RKO (cell line): ENCODE measurements around the gene MACF1.

Experiments used
- DNase-seq: peaks from one replicate; pipeline ENCODE4 v3.0.0-alpha.2; 2016; ENCODE audit warnings: low spot score

The MACF1 gene

DNA sequence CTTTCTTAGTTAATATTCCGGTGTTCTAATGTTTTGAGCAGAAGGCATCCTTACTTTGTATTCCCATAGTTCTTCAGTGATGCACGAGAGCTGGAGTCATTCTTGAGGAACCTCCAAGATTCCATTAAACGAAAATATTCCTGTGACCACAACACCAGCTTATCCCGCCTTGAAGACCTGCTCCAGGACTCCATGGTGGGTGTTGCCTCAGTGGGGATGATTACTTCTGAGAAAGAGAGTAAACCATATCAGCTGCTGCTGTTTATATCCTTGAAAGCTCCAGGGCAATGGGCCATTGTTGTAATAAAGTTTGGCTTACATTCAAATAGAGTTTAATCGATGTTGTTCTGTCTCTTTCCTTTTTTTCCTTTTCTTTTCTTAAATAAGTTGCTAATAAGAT, 93.1 kb downstream of the MACF1 start:
- no peak for DNase-seq

DNA sequence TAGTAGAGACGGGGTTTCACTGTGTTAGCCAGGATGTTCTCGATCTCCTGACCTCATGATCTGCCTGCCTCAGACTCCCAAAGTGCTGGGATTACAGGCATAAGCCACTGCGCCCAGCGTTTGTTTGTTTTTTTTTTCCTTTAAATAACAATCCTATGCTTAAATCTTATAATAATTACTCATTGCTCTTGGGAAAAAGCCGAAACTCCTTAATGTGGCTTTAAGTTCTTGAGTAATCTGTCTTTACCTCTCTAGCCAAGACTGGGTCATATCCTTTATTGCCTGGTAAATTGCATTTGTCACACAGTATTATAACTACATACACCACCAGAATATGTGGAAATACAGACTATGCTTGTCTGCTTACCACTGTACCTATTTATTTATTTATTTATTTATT, 97.1 kb downstream of the MACF1 start:
- DNase-seq: no peak

DNA sequence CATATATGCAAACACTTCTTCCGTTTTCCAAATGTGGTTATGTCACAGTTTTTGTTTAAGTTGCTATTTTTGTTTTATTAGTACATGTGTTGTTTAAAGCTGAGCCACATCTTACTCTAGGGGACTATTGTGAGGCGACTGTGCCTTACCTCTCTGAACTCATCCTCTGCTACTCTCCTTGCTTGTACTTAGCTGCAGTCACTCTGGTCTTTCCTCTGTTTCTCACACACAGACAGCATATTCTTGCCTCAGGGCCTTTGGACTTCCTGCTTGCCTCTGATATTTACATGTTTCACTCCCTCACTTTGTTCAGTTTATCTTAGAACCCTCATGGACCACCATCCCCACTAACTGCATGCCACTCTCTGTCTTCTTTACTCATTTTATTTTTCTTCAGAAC, 101.1 kb downstream of the MACF1 start:
- DNase-seq: no peak

DNA sequence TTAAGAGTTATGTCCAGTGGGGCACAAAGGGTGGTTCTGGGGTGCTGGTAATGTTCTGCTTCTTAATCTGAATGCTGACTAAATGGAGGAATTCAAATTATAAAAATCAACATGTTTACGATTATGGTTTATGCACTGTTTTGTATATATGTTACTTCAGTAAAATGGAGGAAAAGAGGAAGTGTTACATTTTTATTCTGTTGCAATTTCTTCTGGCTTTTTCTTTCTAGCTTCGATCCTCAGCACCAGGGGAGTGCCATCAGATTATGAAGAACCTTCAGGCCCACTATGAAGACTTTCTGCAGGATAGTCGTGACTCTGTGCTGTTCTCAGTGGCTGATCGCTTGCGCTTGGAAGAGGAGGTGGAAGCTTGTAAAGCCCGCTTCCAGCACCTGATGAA, 105.5 kb downstream of the MACF1 start:
- DNase-seq: no peak

DNA sequence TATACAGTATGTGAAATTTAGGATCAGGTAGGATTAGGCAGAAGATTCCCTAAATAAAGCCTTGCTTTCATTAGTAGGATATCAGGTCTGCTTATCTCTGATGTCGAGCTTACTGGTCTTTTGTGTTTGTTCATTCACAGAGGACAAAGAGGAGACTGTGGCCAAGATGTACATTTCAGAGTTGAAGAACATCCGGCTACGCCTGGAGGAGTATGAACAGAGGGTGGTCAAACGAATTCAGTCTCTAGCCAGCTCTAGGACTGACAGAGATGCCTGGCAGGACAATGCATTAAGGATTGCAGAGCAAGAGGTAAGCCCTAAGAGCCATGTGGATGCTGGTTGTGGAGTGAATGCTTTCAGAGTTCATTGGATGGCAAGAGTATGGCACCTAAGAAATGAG, 106.2 kb downstream of the MACF1 start:
- DNase-seq: no peak

DNA sequence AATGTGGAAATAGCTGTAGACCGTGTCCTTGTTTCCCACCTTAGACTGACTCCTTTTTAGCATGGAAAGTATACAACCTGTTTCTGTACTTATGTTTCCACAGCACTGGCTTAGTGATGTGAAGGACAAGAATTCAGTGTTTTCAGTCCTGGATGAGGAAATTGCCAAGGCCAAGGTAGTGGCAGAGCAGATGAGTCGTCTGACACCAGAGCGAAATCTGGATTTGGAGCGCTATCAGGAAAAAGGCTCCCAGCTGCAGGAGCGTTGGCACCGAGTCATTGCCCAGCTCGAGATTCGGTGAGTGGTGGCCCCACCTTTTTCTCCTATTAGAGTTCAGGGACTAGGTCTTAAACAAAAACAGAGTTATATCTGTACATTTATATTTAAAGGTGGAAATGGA, 112.6 kb downstream of the MACF1 start:
- no peak for DNase-seq

DNA sequence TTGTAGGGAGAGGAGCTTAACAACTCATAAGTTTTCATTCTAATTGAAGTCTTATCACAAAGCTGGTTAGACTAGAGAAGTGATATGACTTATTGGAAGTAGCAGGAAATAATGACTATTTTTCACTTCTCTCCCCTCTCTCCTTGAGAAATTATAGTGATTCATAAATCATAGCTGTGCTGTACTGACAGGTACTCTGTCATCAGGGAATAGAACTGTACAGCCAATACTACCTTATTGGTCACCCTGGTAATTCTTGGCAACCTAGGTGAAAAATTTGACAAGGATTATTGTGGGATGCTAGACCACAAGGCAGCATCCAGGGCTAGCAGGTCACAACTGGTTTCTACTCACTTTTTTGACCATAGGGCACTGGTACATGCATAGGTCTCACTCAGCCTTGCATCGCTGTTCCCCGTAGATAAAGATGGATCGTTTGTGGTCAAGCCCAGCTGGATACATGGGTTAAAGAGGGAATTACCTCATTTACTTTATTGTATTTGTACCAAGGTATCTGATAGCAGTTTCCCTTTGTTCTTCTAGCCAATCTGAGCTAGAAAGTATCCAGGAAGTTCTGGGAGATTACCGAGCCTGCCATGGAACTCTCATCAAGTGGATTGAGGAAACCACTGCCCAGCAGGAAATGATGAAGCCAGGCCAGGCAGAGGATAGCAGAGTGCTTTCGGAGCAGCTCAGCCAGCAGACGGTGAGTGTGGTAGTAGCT, 113.6 kb downstream of the MACF1 start:
- DNase-seq: no peak

DNA sequence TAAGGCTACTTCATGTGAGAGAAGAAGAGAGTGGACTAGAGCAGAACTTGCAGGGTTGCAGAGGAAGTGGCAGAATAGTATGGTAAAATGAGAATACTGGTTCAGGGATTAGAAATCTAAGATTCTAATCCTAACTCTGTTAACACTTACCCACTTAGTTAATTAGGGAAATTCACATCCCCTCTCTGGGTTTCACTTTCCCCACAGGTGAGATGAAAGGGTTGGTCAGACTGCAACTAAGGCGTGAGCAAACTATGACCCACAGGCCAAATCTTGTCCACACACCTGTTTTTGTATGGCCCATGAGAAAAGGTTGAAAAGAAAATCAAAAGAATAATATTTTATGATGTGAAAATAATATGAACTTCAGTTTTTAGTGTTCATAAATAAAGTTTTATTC, 117.5 kb downstream of the MACF1 start:
- DNase-seq: no peak

DNA sequence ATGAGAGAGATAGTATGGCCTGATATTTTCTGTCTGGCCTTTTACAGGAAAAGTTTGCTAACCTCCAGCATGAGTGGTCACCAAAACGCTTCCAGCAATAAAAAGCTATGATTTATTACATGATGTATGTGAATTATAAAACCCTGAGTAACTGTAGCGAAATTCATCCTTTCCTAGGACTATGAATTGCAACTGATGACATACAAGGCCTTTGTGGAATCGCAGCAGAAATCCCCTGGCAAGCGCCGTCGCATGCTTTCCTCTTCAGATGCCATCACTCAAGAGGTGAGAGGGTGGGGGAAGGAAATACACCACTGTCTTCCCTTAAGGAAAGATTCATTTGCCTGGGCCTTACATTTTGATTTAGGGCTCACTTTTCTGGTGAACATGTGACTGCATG, 117.9 kb downstream of the MACF1 start:
- no peak for DNase-seq

DNA sequence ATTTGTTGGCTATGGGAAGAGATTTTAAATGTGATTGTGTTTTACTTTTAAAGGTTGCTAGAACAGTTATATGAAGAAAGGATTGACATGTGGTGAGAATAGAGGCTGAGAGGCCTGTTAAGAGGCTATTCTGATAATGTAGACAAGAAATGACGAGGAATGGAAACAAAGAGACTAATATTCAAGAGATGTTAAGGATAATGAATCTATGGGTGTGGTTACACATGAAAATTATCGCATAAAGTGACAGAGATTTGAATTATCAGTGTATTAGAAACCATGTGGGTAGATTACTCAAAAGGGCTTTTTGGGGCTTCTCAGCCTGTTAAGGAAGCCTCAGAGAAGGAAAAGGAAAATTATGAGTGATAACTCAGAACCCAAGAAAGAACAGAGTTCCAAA, 120.4 kb downstream of the MACF1 start:
- DNase-seq: no peak

DNA sequence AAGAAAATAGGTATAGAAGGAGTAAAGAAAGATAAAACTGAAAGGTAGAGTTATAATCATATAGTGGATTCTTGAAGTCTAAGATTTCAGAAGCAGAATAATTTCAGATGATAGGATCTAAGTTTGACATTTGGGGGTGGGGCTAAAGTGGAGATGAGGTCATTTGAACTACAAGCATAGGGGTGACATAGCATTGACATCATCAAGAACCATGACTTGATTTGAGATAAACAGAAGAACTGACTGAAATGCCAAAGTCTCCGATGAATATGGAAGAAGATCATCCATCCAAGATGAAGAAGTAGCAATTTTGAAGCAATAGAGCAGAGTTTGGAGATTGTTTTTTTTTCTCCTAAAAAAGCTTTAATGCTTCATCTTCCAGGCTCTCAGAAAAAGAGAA, 122.3 kb downstream of the MACF1 start:
- peak; percentile 16 for DNase-seq

DNA sequence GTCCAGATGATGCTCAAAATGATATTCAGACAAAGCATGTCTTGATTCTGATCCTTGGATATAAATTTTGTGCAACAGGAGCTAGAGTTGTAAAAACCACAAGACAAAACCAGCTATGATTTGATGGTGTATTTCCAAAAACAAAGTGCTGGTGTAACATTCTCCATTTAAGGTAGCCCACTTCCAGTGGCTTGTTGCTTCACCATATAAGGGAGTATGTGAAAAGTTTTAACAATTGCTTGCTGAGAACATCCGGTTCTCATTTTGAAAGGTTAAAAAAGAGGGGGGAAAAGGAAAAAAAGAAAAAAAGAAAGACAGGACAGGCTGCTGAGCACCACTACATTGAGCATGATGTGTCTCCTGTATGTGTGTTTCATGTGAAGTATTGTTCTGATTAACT, 123.6 kb downstream of the MACF1 start:
- no peak for DNase-seq

DNA sequence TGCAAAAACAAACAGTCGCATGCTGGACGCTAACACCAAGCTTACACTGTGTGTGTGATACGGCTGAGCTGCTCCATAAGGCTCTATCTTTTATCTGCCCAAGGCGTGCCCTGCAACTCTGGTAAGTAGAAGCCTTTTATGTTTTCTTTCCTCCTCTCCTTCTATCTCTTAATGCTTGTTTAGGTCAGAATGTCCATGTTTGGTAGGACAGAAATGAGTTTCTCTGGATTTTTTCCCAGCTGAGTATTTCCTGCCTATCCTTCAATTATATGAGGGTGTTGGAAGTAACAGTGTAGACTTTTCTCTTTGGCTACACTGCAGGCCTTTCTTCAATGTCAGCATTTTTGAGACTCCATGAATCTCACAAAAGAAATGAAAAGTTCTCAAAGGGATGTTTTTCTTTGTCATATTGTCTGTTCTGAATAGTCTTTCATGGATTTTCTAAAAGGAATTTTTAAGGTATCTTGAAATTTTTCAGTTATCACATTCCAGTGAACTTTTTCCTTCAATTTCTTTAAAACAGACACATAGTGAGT, 124.2 kb downstream of the MACF1 start:
- no peak for DNase-seq

DNA sequence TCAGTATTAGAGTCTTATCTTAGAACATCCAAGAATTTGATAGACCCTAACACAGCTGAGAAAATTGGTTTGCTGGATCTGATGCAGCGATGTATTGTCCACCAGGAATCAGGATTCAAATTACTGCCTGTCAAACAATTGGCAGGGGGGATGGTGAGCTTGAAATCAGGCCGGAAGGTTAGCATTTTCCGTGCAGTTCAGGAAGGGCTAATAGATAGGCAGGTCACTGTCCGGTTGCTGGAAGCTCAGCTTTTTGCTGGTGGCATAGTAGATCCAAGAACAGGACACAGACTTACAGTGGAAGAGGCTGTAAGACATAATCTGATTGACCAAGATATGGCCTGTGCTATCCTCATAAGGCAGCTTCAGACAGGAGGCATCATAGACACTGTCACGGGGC, 127.2 kb downstream of the MACF1 start:
- DNase-seq: no peak

DNA sequence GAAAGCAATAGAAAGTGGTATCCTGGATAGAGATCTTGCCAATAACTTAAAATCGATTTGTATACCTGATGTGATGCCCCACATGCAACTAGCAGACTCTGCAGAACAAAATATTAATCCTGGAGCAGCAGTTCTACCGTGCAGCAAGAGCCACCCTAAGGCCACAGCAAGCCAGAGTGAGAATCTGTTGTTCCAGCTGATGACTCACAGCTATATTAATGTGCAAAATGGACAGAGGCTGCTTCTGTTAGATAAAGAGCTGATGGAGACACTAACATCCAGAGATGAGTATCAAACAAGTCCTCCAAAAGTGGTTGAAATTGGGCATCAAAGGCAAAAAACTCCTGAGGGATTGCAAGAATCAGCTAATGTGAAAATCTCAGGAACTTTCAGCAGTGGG, 127.8 kb downstream of the MACF1 start:
- DNase-seq: no peak

DNA sequence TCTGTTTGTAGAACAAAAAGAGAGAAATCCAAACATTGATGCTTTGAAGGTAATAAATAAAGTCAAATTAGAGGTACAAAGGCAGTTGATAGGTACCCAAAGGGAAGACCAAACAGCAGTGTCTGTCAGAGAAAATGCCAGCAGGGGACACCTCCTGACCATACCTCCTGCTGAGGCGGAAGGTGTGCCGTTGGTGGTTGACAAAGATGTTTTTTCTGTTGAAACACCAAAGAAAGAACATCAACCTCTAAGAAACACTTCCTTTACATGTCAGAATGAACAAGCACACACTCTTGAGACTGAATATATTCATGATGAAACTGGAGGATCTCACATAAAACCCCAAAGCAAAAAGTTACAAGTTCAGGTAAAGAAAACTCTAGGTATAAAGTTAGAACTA, 128.3 kb downstream of the MACF1 start:
- no peak for DNase-seq

DNA sequence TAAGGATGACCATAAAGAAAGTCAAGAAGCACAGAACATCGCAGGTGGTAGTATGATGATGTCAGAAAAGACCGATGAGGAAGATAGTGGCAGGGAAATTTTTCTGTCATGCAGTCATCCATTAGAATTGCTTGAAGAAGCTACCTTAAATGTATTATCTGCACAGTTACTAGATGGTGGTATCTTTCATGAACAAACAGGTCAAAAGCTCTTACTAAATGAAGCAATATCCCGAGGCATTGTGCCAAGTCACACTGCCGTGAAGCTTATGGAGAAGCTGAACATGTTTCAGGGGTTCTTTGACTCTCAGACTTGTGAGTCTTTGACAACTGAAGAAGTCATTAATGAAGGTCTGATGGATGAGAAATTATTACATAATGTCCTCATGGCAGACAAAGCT, 128.8 kb downstream of the MACF1 start:
- DNase-seq: no peak

DNA sequence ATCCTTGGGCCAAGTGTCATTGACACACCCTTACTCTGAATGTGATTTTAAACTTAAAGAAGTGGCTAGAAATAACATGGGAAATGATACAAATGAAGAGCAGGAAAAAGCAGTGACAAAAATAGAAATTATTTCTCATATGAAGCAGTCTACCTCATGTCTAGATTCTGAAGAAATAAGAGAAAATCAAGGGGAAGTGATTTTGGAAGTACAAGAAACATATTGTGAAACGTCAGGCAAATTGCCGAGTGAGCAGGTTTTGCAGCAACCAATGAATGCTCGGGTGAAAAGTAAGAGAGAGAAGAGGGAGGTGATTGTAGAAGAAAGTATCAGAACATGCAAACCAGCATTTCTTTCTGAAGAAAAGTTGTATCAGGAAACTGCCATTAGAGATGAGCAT, 130.7 kb downstream of the MACF1 start:
- DNase-seq: no peak

DNA sequence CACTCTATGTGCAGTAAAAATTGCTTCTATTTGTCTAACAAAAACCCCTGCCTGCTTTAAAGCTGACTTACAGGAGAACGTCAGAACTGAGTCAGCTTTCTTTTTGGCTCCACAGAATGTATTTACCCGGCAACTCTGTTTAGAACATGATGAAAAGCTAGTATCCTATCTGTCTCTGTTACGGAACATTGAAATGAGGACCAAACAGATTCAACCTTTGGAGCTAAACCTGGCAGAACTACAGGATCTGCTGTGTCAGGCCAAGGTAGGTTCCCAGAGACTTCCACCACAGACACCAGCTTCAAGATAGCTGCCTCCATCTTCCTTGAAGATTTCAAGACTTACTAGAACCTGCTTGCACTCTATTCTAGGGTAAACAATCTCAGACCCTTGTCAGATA, 132.6 kb downstream of the MACF1 start:
- no peak for DNase-seq

DNA sequence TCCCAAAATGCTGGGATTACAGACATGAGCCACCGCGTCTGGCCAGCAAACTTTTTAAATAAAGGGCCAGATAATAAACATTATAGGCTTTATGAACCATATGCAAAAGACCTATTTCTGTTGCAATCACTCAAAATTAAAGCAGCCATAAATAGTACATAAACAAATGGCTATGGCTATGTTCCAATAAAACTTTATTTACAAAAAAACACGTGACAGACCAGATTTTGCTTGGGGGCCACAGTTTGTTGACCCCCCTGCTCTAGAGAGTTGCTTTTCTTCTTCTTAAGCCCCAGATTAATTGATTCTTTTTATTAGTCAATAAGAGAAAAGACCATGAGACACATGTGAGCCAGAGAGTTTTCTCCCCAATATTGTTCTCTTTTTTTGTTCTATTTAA, 138.3 kb downstream of the MACF1 start:
- no peak for DNase-seq

DNA sequence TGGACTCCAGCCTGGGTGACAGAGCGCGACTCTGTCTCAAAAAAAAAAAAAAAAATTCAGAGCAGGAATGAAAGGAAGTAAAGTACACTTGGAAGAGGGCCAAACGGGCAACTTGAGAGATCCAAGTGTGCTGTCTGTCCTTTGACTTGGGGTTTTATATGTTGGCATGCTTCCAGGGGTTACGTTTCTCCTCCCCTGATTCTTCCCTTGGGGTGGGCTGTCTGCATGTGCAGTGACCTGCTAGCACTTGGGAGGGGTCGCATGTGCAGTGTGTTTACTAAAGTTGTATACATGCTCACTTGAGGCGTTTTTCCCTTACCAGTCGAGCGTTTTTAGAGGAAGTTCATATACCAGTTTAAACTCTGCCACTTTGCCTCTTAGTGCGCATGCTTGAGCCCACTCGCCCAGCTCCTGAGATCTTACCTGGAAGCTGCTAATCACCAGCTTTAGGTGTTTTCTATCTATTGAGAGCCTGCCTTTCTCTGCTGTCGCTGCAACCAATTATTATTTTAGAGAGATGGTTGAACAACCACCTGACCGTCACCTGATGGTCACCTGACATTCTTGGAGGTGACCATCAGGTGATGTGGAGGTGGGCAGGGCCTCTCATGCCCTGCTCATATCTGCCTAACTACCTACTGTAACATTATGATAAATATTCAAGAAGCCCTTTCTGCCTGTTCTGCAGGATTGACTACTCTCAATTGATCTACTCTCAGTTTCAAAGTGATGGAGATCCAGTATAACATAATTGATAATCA, 140.1 kb downstream of the MACF1 start:
- no peak for DNase-seq

DNA sequence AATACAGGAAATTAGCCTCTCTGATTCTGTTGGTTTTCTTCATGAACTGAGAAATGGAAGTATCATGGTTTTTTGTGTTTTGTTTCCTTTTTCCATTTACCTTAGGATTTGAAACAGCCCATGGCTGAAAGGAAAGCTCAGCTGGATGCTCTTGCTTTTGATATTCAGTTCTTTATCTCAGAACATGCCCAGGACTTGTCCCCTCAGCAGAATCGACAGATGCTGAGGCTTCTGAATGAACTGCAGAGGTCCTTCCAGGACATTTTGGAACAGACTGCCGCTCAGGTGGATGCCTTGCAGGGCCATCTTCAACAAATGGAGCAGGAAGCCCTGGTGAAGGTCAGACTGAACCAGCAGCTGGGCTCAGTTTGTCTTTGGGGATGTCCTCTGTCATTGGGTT, 142.4 kb downstream of the MACF1 start:
- DNase-seq: no peak

DNA sequence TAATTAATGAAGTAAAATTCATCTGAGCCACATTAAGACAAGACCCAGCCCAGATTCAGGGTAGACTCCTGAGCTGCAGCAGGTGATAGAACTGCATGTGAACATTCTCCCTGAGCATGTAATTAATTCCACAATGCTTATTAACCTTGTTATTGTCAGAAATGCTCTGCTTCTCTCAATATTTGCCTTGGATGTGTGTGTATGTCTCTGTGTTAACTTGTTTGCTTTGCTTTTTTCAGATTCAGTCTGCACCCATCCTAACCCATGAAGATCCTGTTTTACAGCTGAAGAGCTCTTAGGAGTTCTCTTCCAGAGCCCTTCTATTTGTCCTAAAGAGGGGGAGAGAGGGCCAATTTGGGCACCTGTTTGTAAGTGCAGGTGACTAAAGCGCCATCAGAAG, 143.8 kb downstream of the MACF1 start:
- no peak for DNase-seq

DNA sequence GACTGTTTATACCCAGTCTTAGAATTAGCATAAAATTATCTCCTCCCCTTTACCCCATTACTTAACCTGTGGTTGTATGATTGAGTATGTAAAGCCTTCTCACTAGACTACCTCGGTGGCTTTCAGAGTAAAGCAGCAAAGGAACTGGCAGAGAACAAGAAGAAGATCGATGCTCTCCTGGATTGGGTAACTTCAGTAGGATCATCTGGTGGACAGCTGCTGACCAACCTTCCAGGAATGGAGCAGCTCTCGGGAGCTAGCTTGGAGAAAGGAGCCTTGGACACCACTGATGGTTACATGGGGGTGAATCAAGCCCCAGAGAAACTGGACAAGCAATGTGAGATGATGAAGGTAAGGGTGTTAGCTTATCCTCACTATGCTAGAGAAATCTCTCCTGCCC, 148.4 kb downstream of the MACF1 start:
- DNase-seq: no peak
